Measurements from ENCODE around the gene ASCC3.

The ASCC3 gene

GRCh38 chr6:100695445-100695844, 185.7 kb downstream of the ASCC3 start:
- no peak overlapping the region for H3K4me3 ChIP-seq (ENCODE audit: low read depth, low read length)
- no peak for DNase-seq (ENCODE audit: low read depth)
- no peak for TF ChIP-seq CTCF (IDR thresholded peaks at IDR 0.05; ENCODE audit: insufficient read depth, low read depth, low read length, missing control alignments)

- no peak overlapping the region for H3K4me3 ChIP-seq (ENCODE audit: low read depth, low read length)
Observed at GRCh38 chr6:100693249-100693927, 187.7 kb downstream of the ASCC3 start.

DNA sequence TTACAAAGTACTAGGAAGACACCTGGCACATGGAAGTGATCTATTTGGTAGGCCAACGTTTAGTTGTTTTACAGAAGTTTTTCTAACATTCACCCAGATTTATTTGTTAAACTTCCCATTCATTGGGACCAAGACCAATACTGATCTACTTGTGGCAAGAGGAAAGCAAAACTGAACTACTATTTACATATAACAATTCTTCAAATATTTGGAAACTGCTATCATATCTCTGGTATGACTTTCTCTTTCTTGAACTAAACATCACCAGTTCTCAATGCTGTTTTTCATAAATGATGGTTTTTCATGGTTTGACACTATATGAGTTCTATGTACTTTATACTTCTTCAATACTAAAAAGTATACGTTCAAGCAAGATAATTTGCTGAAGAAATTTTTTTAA, 189.2 kb downstream of the ASCC3 start:
- no peak for TF ChIP-seq CTCF (IDR thresholded peaks at IDR 0.05; ENCODE audit: insufficient read depth, low read depth, low read length, missing control alignments)
- H3K4me3 ChIP-seq (ENCODE audit: low read depth, low read length), result no peak overlapping the region

More at GRCh38 chr6:100693249-100693927, 187.7 kb downstream of the ASCC3 start:
- TF ChIP-seq CTCF (IDR thresholded peaks at IDR 0.05; ENCODE audit: insufficient read depth, low read depth, low read length, missing control alignments), result no peak
- DNase-seq (ENCODE audit: low read depth), result no peak

DNA sequence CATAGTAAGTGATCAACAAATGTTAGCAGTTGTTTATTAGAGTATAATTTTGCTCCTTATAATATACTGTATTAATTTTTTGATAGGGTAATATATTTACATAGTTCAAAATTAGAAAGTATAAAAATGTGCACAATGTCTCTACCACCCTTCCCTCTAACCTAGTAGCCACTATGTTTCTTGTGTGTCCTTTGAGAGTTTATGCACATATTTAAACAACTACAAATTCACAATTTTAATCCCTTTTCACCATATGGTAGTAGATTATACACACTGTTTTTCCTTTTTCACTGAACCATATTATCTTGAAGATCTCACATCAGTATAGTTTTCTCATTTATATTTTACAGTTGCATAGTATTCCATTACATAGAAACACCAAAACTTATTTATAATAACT, 194.9 kb downstream of the ASCC3 start:
- no peak for DNase-seq (ENCODE audit: low read depth)
- TF ChIP-seq CTCF (IDR thresholded peaks at IDR 0.05; ENCODE audit: insufficient read depth, low read depth, low read length, missing control alignments), result no peak
- no peak overlapping the region for H3K4me3 ChIP-seq (ENCODE audit: low read depth, low read length)

More for the DNA sequence above, 189.2 kb downstream of the ASCC3 start:
- DNase-seq (ENCODE audit: low read depth), result no peak

DNA sequence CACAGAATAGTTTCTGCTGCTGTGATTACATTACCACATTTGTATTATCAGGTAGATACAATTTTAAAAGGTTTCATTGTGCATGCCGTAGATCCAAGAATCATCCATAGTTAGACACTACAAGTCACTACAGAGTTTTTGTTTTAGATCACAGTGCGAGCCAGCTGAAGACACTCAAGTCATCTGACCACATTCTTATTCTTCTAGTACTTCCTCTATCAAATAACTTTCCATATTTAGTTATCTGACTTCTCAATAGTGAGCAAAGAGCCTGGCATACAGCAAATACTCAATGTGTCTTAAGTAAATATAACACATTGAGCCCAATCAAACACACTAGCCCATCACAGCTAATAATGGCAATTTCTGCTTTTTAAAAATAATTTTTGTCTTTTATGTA, 195.4 kb downstream of the ASCC3 start:
- no peak for DNase-seq (ENCODE audit: low read depth)
- TF ChIP-seq CTCF (IDR thresholded peaks at IDR 0.05; ENCODE audit: insufficient read depth, low read depth, low read length, missing control alignments), result no peak
- H3K4me3 ChIP-seq (ENCODE audit: low read depth, low read length), result no peak overlapping the region

DNA sequence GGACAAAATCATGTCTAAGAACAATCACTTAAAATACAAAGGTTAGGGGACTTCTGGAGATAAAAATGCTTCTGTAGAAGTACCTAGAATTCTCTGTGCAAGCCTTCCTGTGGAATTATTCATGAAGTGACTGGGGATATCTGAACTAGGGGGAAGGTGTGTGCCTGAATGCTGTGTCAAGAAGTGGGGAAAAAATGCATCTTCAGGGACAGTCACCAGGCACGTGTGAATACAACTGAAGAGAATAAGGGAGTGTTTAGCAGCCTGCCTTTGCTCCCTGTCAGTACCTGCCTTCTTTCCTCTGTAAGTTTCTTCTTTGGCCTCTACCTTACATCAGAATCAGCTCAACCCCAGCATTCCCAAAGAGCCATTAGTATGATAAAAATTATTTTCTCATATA, 201.0 kb downstream of the ASCC3 start:
- TF ChIP-seq CTCF (IDR thresholded peaks at IDR 0.05; ENCODE audit: insufficient read depth, low read depth, low read length, missing control alignments), result no peak
- no peak overlapping the region for H3K4me3 ChIP-seq (ENCODE audit: low read depth, low read length)
- no peak for DNase-seq (ENCODE audit: low read depth)

DNA sequence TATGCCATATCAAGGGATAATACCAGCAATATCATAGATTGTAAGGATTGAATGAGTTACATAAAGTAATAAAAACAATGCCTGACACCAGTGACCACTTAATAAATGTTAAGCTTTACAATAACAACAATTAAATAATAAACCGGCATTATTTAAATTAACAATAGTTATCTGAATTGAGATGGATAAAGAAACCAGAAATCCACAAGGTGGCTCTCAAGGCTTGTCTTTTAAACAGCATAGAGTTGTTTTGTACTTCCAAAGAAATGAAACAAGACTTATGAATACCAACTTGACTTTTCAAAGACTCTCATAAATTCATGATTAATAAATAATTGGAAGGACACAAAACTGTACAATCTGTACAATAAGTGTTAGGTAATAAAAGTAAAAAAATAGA, 203.1 kb downstream of the ASCC3 start:
- no peak for TF ChIP-seq CTCF (IDR thresholded peaks at IDR 0.05; ENCODE audit: insufficient read depth, low read depth, low read length, missing control alignments)
- no peak overlapping the region for H3K4me3 ChIP-seq (ENCODE audit: low read depth, low read length)
- no peak for DNase-seq (ENCODE audit: low read depth)
